Measurements from ENCODE around the gene NDUFA7. TPM values are rescaled to one million over a fixed set of nuclear protein-coding genes. Genes with fewer than 3 reads are reported as not detected.
"Not testable (repeated sequence)": the region's sequence is repeated elsewhere in the genome, so short reads cannot be mapped to it uniquely, and the experiment has no call there.

Gene NDUFA7
- total RNA-seq, 4 donors from 2014 or later, result 24.6 to 43.4 (median 38.5) TPM; not detected in 1

DNA sequence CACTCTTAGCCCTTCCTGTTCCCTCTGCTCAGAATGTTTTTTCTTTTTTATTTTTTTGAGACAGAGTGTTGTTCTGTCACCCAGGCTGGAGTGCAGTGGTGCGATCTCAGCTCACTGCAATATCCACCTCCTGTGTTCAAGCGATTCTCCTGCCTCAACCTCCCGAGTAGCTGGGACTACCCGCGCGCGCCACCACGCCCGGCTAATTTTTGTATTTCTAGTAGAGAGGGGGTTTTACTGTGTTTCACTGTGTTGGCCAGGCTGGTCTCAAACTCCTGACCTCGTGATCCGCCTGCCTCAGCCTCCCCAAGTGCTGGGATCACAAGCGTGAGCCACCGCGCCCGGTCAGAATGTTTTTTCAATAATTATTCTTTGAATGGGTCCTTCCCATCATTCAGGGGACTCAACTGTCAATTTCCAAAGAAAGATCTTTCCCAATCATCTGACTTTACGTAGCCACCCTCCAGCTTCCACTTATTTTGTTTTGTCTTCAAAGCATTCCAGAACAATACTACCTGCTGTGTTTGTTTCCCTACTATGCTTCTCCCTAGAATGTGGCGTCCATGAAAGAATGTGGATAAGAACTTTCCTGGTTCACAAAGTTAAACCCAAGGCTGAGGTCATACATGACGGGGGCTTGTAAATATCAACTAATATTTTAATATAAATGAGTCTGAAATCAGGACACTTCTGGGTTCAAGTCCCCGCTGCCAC lies 1.2 kb downstream of the NDUFA7 start:
- peak overlapping the region in 3 of 4 donors; percentile 85 to 94 (median 89) for H3K27ac ChIP-seq
- no peaks in the 10 kb centered on the region for H3K9me3 ChIP-seq
- peaks cover 3 to 33% (median 16%) of the 10 kb centered on the region in 4 donors for H3K4me1 ChIP-seq
- H3K27me3 ChIP-seq, result no peaks in the 10 kb centered on the region
- no peak for DNase-seq
- TF ChIP-seq, protein P1, sequence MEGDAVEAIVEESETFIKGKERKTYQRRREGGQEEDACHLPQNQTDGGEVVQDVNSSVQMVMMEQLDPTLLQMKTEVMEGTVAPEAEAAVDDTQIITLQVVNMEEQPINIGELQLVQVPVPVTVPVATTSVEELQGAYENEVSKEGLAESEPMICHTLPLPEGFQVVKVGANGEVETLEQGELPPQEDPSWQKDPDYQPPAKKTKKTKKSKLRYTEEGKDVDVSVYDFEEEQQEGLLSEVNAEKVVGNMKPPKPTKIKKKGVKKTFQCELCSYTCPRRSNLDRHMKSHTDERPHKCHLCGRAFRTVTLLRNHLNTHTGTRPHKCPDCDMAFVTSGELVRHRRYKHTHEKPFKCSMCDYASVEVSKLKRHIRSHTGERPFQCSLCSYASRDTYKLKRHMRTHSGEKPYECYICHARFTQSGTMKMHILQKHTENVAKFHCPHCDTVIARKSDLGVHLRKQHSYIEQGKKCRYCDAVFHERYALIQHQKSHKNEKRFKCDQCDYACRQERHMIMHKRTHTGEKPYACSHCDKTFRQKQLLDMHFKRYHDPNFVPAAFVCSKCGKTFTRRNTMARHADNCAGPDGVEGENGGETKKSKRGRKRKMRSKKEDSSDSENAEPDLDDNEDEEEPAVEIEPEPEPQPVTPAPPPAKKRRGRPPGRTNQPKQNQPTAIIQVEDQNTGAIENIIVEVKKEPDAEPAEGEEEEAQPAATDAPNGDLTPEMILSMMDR (IDR thresholded peaks at IDR 0.05), result no peak
- TF ChIP-seq POLR2A (IDR thresholded peaks at IDR 0.05), result no peak
- peak overlapping the region; percentile 67 to 99 (median 75) for H3K4me3 ChIP-seq
- peaks cover 0 to 23% (median 0%) of the 10 kb centered on the region in 3 donors for H3K36me3 ChIP-seq

DNA sequence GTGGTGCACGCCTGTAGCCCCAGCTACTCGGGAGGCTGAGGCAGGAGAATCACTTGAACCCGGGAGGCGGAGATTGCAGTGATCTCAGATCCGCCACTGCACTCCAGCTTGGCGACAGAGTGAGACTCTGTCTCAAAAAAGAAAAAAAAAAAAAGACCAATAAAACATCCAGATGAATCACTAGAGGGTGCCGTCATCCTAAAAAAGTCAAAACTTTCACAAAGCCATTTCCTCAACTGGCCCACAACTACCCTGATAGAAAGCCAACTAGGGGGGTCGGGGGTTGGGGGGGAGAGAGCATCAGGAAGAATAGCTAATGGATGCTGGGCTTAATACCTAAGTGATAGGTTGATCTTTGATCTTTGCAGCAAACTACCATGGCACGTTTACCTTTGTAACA lies 2.3 kb downstream of the NDUFA7 start:
- H3K27ac ChIP-seq, H3K4me3 ChIP-seq, DNase-seq, H3K27me3 ChIP-seq, H3K9me3 ChIP-seq: not testable (repeated sequence)
- H3K36me3 ChIP-seq, result peaks cover 0 to 33% (median 0%) of the 10 kb centered on the region in 3 donors
- peaks cover 3 to 28% (median 16%) of the 10 kb centered on the region in 4 donors for H3K4me1 ChIP-seq

DNA sequence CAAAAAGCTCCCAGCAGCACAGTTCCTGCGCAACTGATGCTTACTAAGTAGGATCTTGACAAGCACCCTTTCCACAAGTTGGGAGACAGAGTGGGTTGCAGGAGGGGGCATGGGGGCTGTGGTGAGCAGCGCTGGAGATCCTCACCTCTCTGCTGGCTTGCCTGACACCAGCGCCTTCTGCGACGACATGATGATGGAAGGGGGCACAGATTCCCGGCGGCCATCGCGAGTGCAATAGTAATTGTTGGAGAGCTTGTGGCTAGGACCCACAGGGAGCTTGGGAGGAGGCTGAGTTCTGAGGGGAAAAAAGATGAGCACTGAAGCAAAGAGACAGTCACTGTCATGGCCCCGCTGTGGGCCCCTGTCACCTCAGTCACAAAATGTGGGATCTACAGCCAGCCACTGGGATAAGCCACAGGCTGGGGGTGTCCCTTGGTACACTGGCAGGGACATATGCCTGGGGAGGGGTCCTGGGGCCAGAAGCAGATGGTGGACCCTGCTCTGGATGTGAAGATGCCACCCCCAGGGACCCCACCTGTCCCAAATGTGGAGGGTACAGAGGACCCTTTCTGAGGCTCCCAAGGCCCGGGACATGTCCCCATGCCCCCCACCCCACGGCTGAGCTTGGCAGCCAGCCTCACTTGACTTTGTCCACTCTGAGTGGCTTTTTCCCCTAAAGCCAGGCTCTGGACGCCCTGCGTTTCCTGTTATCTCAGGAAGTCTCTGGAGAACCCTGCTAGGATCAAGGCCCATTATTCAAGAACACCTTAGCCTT lies 4.6 kb downstream of the NDUFA7 start:
- Histone ChIP-seq H3K4me1 (peaks cover 0 to 11% (median 7%) of the 10 kb centered on the region in 4 donors), H3K9me3 (no peaks in the 10 kb centered on the region), H3K4me3 (no peak overlapping the region), H3K27me3 (no peaks in the 10 kb centered on the region), H3K27ac (no peak overlapping the region), H3K36me3 (peaks cover 0 to 37% (median 0%) of the 10 kb centered on the region in 3 donors)
- DNase-seq, result no peak
- TF ChIP-seq, protein P1 (IDR thresholded peaks at IDR 0.05), result no peak
- no peak for TF ChIP-seq POLR2A (IDR thresholded peaks at IDR 0.05)

DNA sequence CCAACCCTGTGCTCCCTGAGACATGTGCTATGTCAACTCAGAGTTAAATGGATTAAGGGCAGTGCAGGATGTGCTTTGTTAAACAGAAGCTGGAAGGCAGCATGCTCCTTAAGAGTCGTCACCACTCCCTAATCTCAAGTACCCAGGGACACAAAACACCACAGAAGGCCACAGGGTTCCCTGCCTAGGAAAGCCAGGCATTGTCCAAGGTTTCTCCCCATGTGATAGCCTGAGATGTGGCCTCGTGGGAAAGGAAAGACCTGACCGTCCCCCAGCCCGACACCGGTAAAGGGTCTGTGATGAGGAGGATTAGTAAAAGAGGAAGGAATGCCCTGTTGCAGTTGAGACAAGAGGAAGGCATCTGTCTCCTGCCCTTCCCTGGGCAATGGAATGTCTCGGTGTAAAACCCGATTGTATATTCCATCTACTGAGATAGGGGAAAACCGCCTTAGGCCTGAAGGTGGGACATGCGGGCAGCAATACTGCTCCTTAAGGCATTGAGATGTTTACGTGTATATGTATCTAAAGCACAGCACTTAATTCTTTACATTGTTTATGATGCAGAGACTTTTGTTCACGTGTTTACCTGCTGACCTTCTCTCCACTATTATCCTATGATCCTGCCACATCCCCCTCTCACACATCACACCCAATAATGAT lies 6.1 kb downstream of the NDUFA7 start:
- H3K4me3 ChIP-seq, H3K27ac ChIP-seq, H3K27me3 ChIP-seq, DNase-seq, H3K9me3 ChIP-seq, H3K4me1 ChIP-seq: not testable (repeated sequence)
- H3K36me3 ChIP-seq, result peaks cover 0 to 50% (median 0%) of the 10 kb centered on the region in 3 donors

DNA sequence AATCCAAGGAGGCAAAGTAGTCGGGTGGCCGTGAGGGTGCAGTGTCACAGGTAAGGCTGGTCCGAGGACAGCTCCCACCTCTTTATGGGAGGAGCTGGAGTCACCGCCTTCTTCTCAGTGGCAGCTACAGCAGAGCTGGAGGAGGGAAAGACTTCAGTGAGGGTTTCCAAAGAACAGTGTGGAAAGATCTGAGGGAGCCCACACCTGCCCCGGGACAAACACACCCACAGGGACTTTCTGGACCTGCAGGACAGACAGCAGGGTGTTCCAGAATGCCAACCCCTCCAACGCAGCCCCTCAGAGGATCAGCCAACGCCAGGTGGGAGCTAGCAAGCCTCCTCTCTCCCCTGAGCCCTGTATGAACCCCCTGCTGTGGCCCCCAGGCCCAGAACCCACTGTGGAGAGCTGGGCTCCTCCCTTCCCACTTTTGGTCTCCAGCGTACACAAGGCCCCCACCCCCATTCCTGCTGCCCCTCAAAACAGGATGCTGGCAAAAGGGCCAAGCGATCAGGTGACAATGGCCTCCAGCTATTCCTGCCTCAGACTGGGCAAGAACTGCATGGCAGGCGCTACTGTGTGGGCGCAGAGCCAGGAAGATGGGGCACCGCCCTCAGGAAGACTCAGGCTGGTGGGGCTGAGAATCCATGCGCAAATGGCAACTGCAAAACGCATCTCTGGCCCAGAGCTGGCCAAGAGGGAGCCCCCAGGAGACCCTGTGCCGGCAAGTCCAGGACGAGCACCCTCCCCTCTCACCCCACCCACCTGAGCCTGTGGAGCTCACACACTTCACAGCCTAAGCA lies 9.5 kb downstream of the NDUFA7 start:
- Histone ChIP-seq H3K4me3 (no peak overlapping the region), H3K27me3 (no peaks in the 10 kb centered on the region), H3K36me3 (peaks cover 0 to 58% (median 0%) of the 10 kb centered on the region in 3 donors), H3K9me3 (no peaks in the 10 kb centered on the region), H3K27ac (no peak overlapping the region), H3K4me1 (peaks cover 0 to 30% (median 12%) of the 10 kb centered on the region in 4 donors)
- TF ChIP-seq POLR2A (IDR thresholded peaks at IDR 0.05), result no peak
- TF ChIP-seq, protein P1 (IDR thresholded peaks at IDR 0.05), result no peak
- DNase-seq, result peak in 2 of 3 donors; percentile 56 to 62

Measured in Peyer's patch (tissue), 4 donors.